MV-4-11 (cell line): ENCODE measurements around the gene RAP2C.
"Not testable (repeated sequence)": the region's sequence is repeated elsewhere in the genome, so short reads cannot be mapped to it uniquely, and the experiment has no call there.

ENCODE experiments used
- DNase-seq: peaks from one replicate; lab custom pipeline; 2025; lab: John Stamatoyannopoulos, UW

The RAP2C gene

DNA sequence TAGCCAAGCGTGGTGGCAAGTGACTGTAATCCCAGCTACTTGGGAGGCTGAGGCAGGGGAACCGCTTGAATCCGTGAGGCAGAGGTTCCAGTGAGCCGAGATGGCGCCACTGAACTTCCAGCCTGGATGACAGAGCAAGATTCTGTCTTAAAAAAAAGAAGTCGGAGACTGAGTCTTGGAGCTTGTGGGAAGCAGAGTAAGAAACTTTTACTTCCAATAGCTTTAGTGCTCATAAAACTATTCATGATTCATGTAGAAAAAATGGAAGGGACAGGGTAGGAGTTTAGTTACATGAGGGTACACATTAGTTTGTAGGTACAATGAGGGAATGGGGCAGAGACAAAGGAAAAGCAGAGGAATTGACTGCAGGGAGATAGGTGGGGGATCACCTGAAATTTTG lies 19.3 kb downstream of the RAP2C start:
- no peak for DNase-seq

DNA sequence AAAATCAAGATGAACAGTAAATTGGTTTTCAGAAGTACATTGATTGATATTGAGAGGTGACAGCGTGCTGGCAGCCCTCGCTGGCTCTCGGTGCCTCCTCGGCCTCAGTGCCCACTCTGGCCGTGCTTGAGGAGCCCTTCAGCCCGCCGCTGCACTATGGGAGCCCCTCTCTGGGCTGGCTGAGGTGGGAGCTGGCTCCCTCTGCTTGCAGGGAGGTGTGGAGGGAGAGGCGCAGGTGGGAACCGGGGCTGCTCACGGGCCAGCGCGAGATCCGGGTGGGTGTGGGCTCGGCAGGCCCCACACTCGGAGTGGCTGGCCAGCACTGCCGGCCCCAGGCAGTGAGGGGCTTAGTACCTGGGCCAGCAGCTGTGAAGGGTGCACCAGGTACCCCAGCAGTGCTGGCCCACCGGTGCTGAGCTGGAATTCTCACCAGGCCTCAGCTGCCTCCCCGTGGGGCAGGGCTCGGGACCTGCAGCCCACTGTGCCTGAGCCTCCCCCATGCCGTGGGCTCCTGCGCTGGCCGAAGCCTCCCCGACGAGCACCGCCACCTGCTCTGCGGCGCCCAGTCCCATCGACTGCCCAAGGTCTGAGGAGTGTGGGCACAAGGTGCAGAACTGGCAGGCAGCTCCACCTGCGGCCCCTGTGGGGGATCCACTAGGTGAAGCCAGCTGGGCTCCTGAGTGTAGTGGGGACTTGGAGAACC lies 25.2 kb downstream of the RAP2C start:
- DNase-seq = no peak

DNA sequence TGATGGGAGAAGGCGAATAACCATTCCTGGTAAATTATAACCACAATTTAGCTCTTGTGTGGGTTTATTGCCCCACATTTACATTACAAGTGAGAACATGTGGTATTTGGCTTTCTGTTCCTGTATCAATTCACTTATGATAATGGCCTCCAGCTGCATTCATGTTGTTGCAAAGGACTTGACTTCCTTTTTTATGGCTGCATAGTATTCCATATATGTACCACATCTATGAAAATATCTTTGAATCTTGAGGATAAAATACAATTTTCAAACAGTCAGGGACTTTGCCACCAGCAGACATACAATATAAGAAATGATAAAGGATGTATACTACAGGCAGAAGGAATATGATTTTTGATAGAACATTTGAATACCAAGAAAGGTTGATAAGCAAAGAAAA lies 27.3 kb downstream of the RAP2C start:
- DNase-seq = no peak

DNA sequence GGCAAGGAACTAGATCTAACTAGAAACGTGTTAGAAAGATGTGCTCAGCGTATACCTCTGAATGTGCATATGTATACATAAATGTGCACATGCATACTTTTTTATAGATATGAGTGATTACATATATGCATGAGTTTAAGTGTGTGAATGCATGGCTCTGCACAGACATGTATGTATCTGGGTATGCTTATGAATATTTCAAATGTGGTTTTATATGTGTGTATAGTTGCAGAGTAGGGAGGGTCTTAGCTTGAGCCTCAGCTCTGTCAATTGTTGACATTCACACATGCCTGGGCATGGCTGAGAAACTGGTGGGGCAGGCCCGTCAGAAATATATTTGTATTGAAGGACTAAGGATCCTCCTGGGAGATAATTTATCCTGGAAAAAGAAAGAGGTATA lies 31.1 kb downstream of the RAP2C start:
- DNase-seq = no peak

DNA sequence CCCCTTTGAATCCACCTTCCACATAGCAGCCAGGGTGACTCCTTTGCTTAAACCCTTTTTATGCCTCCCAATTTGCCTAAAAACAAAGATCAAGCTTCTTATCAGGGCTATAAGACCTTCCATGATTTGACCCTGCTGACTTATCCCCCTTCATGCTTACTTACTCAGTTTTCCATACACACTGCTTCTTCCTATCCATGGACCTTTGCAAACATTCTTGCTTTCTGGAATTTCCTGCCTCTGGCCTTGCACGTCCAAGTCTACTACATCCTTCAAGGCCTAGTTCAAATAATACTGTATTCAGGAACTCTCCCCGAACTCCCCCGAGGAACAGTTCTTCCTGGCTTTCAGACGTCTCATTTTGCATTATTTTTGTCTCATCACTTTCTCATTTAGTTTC lies 31.8 kb downstream of the RAP2C start:
- DNase-seq = no peak

DNA sequence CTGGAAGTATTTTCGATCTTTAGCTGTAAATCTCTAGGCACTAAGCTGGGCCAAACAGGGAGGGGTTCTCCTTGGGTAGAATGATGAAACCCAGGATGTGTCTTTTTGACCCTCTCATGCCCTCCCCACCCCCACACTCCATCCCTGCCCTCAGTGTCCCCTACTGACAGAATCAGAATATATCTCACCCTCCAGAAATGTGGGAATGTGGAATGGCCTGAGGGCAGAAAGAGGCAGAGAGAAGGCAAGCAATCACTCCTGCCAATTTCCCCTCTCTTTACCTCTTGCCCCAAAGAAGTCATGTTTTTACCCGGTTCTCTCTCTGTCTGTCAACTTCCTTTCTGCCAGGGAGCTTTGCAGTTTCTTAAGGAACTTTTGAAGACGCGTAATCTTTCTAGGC lies 34.4 kb downstream of the RAP2C start:
- DNase-seq = no peak

DNA sequence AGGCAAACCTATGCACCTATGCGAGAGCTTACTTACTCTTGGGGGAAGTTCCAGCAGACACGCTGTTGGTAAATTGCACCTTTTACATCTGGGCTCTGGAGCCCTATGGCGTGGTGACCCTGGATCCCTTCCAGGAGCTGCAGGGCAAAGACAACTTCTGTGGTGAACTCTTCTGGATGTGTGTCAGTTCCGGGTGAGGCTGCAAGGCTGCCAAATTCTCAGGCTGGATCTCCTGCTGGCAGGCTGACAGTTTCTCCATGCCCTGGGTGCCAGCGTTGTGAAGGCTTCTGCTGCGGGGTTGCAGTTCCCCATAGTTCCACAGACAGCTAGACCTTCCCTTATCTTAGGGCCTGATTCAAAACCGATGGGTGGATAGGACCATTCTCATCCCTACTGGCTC lies 37.9 kb downstream of the RAP2C start:
- DNase-seq = peak; percentile 39

DNA sequence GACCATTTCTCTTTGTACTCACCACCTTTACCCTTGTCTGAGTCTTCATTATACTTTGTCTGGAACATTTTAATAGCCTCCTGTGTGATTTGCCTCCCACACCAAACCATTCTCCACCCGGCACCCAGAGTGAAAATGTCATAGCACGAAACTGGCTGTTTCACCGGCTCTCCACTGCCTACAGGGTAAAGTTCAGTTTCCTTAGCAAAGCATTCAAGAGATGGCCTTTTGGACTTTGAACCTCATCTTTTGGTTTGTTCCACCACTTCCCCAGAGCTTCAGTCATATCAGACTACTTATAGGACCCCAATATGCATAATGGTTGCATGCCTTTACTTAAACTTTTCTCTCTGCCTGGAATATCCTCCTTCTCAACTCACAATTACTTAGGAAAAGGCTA lies 38.3 kb downstream of the RAP2C start:
- no peak for DNase-seq

DNA sequence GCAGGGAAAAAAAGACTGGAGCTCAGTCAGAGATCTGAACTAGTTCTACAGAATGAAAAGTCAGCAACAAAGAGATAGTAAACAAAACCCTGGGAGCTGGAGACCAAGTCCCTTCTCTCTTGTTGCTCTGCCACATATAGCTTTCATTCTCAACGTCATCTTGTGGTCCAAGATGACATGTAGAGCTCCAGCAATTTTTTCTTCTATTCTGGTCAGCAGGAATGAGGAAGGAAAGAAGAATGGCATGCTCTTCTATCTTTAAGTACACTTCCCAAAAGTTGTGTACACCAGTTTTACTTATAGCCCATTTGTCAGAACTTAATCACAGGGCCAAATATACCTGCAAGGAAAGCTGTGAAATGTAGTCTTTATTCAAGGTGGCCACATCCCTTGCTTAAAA lies 45.6 kb downstream of the RAP2C start:
- peak; percentile 61 for DNase-seq

DNA sequence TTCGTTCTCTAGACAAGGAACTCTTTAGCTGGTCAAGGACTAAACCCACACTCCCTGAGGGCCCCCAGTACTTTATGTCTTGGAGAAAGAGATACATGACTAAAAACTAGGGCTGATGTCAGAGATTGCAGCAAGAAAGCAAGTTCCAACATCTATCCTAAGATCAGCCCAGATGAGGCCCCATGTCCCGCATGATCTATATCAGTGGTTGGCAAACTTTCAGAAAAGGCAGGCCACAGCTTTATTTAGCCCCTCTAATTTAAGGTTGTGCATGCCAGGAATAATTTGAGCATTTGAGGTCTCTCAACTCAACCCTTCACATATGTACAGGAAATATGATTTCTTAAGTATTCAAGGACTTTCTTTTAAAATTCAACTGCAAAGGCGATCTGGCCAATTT lies 47.4 kb downstream of the RAP2C start:
- peak; percentile 3 for DNase-seq

DNA sequence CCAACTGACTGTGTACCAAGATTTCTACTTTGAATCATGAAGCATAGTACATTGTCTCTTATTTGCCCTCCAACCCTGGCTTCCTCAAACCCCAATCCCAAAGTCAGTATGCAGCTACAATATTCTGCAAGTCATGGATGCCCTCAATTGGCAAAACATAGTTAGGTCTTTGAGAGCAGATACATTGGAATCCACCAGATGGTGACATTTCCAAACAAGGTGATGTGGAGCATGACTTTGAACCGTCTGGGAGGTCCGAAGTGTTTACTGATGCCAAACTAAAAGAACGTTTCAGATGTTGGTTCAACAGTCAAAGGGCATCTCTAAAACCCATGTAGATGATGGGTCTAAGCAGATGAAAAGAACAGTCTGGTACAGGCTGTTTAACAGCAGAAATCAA lies 47.8 kb downstream of the RAP2C start:
- no peak for DNase-seq

DNA sequence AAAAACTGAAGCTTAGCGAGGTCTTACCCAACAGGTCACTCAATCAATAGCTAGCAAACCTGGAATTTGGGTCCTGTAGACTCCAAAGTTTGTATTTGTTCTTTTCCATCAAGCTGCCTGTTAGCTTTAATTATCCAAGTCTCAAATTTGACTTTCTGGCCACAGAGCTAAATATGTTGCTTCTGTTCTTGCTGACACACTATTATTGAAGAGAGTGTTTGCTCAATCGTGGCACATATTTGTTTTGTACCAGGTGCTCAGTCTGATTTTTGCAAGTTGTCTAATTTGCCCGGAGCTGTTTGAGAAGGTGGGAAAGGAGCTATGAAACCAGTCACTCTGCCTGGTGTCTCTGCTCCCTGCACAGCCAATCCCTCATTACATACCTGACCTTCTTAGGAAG lies 49.7 kb downstream of the RAP2C start:
- no peak for DNase-seq

DNA sequence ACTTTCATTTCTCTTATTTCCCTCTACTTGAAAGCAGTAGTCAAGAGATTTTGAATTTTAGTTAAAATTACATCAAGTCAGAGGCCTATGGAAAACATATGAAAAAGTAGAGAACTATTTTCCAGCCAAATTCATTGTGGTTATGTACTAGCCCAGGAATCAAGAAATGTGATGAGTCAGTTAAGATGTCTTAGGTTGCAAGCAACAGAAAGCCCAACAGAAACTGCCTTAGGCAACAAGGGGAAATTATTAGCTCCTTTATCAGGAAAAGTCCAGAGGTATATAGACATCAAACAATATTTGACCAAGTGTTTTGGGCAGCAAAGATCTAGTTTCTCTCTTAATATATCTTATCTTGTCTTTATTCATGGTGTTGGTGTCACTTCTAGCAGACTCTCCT lies 53.6 kb downstream of the RAP2C start:
- DNase-seq = no peak

DNA sequence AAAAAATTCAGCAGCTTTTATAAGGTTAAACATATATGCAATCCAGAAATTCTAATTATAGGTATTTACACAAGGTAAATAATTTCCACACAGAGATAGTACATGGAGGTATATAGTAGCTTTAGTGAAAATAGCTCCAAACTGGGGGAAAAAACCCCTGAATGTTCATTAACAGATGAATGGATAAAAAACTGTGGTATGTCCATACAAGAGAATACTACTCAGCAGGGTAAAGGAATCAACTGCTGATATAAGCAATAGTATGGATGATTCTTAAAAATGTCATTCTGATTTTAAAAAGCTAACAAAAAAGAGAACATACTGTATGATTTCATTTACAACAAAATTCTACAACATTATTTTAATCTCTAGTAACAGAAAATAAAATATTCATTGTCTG lies 54.2 kb downstream of the RAP2C start:
- no peak for DNase-seq

DNA sequence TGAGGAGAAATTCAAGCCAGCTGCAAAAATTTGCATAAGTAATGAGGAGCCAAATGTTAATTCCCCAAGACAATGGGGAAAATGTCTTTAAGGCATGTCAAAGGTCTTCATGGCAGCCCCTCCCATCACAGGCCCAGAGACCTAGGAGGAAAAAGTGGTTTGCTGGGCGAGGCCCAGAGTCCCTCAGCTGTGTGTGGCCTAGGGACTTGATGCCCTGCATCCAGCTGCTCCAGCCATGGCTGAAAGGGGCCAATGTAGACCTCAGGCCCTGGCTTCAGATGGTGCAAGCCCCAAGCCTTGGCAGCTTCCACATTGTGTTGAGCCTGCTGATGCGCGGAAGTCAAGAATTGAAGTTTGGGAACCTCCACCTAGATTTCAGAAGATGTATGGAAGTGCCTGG lies 56.2 kb downstream of the RAP2C start:
- DNase-seq = not testable (repeated sequence)

DNA sequence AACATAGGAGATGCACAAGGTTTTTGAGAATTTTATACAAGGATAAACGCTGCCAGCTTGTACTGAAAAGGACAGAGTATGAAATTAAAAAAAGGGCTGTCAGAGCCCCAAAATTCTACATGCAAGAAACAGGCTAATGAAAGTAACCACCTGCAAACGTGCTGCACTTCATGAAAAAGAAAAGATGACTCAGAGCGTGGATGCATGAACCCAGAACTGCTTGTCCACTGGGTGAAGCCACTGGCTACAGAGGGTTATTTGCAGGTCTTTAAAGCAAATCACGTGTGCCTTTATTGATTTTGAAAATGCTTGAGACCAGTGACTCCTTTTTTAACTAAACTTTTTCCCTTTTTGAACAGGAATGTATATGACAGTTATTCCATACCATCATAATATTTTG lies 66.1 kb downstream of the RAP2C start:
- DNase-seq = no peak
